ENCODE data around the gene C1orf159. TPM values are rescaled to one million over a fixed set of nuclear protein-coding genes. Genes with fewer than 3 reads are reported as not detected.

The C1orf159 gene
- total and polyA plus RNA-seq, 9 of the 15 experiments (the other 6 are each of a cell fraction or from before 2014, with no cell fraction given) = 0.28 to 54.9 (median 10.6) TPM

DNA sequence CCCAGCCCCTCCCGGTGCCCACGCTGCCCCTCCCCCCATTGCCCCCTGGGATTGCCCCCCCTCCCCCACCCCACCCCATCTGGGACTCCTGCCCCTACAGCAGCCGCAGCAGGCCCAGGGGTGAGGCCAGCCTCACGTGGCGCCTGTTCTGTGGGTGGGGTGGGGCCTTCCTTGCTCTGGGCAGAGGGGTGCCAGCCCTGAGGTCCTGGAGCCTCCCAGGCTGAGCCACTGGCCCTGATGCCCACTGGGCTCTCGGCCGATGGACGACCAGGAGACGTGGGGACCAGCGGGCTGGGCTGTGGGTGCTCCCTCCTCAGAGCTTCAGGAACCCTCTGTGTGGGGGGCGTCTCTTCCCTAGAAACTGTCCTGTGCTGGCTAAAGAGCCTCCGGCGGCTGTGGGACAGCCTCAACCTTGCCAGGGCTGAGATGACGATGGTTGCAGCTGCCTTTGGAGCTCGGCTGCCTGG, 5.8 kb upstream of the C1orf159 start:
- H3K27ac ChIP-seq (ENCODE audit: extremely low read depth, low read depth, low read length) = no peak overlapping the region
- no peak overlapping the region for H3K4me3 ChIP-seq
- ChIA-PET CTCF (ENCODE audit: low intra/inter-chr PET ratio) (interaction anchor here (0.6 to 1.7 kb wide), 5 partner anchors 87 to 217 kb away, joined by 3 to 12 read pairs (median 3); no protein-coding TSS in a partner anchor), POLR2A (interaction anchor here (1.2 kb wide), 1 partner anchor 109 kb away, joined by 5 read pairs; no protein-coding TSS in a partner anchor)
- peaks cover 25 to 65% of the 10 kb centered on the region in 2 experiments; a peak in 4 of 5 replicates for H3K27me3 ChIP-seq (ENCODE audit: control insufficient read depth in 2 of 2, insufficient read depth in 2 of 2, low read length in 2 of 2)
- peak; percentile 9 for ATAC-seq
- TF ChIP-seq TEAD4 (IDR thresholded peaks at IDR 0.05; ENCODE audit: low read length) (no peak), TEAD4 (CRISPR knock-in tag; IDR thresholded peaks at IDR 0.05; ENCODE audit: borderline replicate concordance) (0 out of 2 replicates have a peak, but pooled peaks have one; percentile 36), ZNF785 (CRISPR knock-in tag; IDR thresholded peaks at IDR 0.05) (no peak), PCBP1 (IDR thresholded peaks at IDR 0.05; ENCODE audit: low read depth, low read length, poor library complexity, severe bottlenecking) (peak; percentile 15), EP300 (IDR thresholded peaks at IDR 0.05; ENCODE audit: low read length) (no peak)
- no peak overlapping the region for H2AFZ ChIP-seq (ENCODE audit: low read depth, low read length)
- no peak for DNase-seq (ENCODE audit: extremely low read depth in 1 of 4, low spot score in 3 of 4)
- FAIRE-seq = no peak
- 0 out of 4 replicates have a peak overlapping the region, but pooled peaks of 1 of the 2 experiments have one; percentile 4 for H3K9ac ChIP-seq (ENCODE audit: insufficient read depth in 1 of 2, low read depth in 2 of 2, low read length in 2 of 2)
- no peaks in the 10 kb centered on the region for H3K36me3 ChIP-seq (ENCODE audit: control insufficient read depth, insufficient read depth, low read length)
- no peaks in the 10 kb centered on the region for H3K9me1 ChIP-seq (ENCODE audit: control insufficient read depth, insufficient read depth, low read length)
- in situ Hi-C loops (cut with MboI) (no loop called here), intact Hi-C loops (cut with micrococcal nuclease) (loop anchor here (2.0 to 5.0 kb wide), 4 partner anchors 86 to 169 kb away; partner anchors contain the start of genes B3GALT6, SDF4 and TNFRSF18)
- H3K79me2 ChIP-seq (ENCODE audit: control insufficient read depth, insufficient read depth, low read length) = no peaks in the 10 kb centered on the region
- no TSS peak for BruUV-seq (replicated peaks)
- WGBS (ENCODE audit: insufficient coverage, low coverage, missing lambda C conversion rate) = 23% methylated on average over 10 of the region's 15 CpGs
- H3K4me2 ChIP-seq (ENCODE audit: insufficient read depth, low read length) = no peak overlapping the region
- peaks cover 0 to 59% of the 10 kb centered on the region in 2 experiments; a peak in 3 of 5 replicates for H3K4me1 ChIP-seq (replicated peaks in 1 of 2; ENCODE audit: control insufficient read depth in 2 of 2, insufficient read depth in 2 of 2, low read length in 2 of 2)
- peaks cover 9% of the 10 kb centered on the region for H3K9me3 ChIP-seq (replicated peaks; ENCODE audit: control insufficient read depth, insufficient read depth, low read depth, low read length)
- peaks cover 4% of the 10 kb centered on the region; the same call in 1 of the 2 replicates for H4K20me1 ChIP-seq (replicated peaks; ENCODE audit: control insufficient read depth, insufficient read depth, low read length)
